Hepatocyte (in vitro differentiated cells): ENCODE results near the gene PITX1.

Experiments
- CTCF ChIP-seq: fragments of 200-600 bp; sonication (generic); IDR thresholded peaks from 2 replicates; pipeline ENCODE4 v1.5.1; 2016; ENCODE audit warnings: antibody characterized with exemption, mild to moderate bottlenecking; ENCODE audit not compliant: poor library complexity
- EZH2 ChIP-seq: fragments of 200-600 bp; sonication (generic); IDR thresholded peaks from 2 replicates; pipeline ENCODE4 v1.6.1; 2016; ENCODE audit warnings: antibody characterized with exemption, mild to moderate bottlenecking, borderline replicate concordance
- EZH2phosphoT487 ChIP-seq: fragments of 200-600 bp; sonication (generic); IDR thresholded peaks from one replicate; pipeline ENCODE4 v1.6.1; 2018; ENCODE audit warnings: antibody characterized with exemption, mild to moderate bottlenecking, low read depth, moderate library complexity; ENCODE audit not compliant: unreplicated experiment, severe bottlenecking

GRCh38 chr5:135012951-135013391 is 21.1 kb downstream of the PITX1 start:
- no peak for TF ChIP-seq CTCF
- no peak for TF ChIP-seq EZH2
- no peak for TF ChIP-seq EZH2phosphoT487
